Activated T-cell treated with anti-CD3 and anti-CD28 coated beads, Interleukin-2, amount 50 U/mL, for 48 hours (primary cell): Measurements from ENCODE around the gene KATNBL1.

Experiments
- DNase-seq, 2 experiments: peaks; one replicate each; pipeline ENCODE4 v3.0.0-alpha.2; 2020

The KATNBL1 gene

DNA sequence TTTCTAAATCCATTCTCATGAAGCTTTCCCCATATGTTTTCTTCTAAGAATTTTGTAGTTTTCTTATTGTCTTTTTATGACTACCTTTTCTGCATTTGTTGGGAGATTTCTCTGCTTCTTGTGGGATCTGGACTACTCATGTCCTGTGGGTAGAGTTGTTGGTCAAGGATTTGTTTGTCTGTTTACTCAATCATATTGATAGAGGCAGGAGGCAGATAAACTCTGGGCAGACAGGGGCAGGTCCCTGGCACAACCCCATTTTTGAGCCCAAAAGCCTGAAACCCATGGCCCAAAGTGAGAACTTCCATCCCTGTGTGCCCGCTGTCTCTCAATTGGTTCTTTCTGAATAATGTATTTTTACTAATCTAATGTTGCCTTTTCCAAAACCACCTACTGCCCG is 95.7 kb downstream of the KATNBL1 start:
- DNase-seq = no peak

GRCh38 chr15:34111488-34111887 is 98.4 kb downstream of the KATNBL1 start:
- DNase-seq = no peak

DNA sequence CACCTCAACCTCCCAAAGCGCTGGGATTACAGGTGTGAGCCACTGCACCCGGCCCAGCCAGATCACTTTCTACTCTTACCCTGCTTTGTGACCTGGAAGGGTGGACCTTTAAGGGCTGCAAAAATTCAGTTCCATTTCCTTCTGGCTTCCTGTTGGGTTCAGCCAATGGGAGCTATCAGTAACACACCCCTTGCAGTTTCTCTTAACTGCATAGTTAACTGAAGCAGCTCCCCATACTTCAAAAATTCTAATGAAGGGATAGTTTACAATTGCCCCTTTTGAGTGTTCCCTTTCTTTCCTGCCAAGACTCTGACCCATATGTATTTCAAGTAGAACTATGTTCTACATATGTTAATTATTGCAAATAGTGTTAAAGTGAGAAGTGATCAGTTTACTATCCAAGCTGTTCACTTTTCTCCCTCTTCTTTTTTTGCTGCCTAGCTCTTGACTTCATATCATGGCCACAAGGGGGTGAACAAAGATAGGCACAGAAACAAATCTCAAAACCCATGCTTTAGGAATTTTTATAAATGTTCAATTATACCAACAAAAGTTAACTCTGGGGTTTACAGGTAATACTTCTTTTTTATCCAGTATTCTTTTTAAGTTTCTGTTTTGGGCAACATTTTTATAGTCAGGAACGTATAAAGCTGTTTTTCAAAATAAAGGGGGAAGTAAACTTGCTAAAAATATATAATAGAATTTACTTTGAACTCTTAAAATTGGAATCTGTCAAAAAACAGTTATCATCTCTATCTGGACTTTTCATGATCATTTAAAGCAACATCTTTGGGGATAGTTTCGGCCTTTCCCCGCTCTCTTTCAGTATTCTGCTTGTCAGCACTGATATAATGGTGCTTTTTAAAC is 99.9 kb downstream of the KATNBL1 start:
- no peak for DNase-seq

DNA sequence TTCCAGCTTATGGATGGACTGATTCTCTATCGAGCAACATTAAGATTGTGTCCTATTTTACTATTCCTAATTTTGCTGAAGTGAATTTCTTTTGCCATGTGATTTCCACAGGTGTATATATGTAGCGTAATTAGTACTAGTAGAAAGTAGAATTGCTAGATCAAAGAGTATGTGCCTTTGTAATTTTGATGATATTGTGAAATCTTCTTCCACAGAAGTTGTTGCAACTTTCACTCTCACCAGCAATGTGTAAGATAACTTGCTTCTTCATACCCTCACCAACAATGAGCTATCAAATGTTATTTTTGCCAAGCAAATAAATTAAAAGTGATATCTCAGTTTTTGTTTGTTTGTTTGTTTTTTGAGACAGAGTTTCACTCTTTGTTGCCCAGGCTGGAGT is 102.6 kb downstream of the KATNBL1 start:
- no peak for DNase-seq

DNA sequence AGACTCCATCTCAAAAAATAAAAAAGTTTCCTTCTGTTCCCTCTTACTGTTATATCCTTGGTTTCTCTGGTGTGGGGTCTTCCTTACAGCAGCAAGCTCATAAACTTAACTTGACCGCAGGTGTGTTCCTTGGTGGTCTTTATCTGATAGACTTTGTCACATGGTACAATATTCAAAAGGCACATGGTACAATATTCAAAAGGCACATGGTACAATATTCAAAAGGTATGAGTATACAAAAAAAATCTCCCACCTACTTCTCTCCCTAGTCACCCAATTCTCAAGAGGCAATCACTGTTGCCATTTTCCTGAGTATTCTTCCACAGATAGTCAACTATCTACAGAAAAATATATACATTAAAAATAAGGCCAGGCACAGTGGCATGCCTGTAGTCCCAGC is 103.5 kb downstream of the KATNBL1 start:
- no peak for DNase-seq

GRCh38 chr15:34102175-34102925 is 107.5 kb downstream of the KATNBL1 start:
- no peak for DNase-seq

GRCh38 chr15:34101366-34102174 is 108.3 kb downstream of the KATNBL1 start, which contains the start of the genes EMC7 and PGBD4:
TSS of gene EMC7 (minus strand) at chr15:34101862. CDS start at chr15:34101839, 23 bp downstream.
TSS of gene PGBD4 (plus strand) at chr15:34102083. CDS start at chr15:34102532, 449 bp downstream.
- peak; percentile 99 for DNase-seq

DNA sequence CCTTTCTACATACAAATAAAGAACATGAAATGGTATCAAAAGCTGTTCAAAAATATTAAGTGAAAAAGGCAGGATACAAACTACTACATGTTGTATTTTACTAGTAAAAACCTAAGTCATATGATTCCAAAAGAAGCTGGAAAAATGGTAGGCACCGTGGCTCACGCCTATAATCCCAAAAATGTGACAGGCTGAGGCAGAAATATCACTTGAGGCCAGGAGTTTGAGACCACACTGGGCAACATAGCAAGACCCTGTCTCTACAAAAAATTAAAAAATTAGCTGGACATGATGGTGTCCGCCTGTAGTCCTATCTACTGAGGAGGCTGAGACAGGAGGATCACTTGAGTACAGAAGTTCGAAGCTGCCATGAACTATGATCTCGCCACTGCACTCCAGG is 110.0 kb downstream of the KATNBL1 start:
- no peak for DNase-seq
